Renal pelvis (tissue), 4 donors: ENCODE measurements around the gene CBR4. TPM values are rescaled to one million over a fixed set of nuclear protein-coding genes. Genes with fewer than 3 reads are reported as not detected.
"Not testable (repeated sequence)": the region's sequence is repeated elsewhere in the genome, so short reads cannot be mapped to it uniquely, and the experiment has no call there.

Source experiments
- DNase-seq: peaks from one replicate; pipeline ENCODE4 v3.0.0-alpha.2; 2013
- polyA plus RNA-seq, 3 donors: library from polyadenylated mRNA; unstranded; fragments of 120-200 nt; gene quantifications; one replicate each; pipeline ENCODE4 v1.2.1, GENCODE V29; 2013; ENCODE audit not compliant: insufficient read length in 3 of 3

CBR4 gene
- polyA plus RNA-seq, 3 donors: 33.1 to 53.2 (median 50.2) TPM

DNA sequence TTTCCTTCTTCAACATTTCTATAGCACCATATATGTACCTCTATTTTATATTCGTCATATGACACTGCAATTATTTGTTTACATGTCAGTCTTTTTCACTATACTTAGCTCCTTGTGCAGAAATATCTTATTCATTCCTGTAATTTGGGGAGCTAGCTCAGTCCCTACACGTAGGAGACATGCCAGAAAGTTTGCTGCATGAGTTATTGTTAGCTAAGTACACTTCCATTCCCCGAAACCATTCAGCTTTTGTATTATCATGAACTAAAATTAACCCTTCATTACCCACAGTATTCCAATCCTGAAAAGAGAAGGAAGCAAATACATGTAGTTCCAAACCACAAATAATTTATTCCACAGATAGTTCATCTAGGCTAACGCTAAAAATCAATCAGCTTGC lies 10.2 kb downstream of the CBR4 start:
- DNase-seq: no peak

DNA sequence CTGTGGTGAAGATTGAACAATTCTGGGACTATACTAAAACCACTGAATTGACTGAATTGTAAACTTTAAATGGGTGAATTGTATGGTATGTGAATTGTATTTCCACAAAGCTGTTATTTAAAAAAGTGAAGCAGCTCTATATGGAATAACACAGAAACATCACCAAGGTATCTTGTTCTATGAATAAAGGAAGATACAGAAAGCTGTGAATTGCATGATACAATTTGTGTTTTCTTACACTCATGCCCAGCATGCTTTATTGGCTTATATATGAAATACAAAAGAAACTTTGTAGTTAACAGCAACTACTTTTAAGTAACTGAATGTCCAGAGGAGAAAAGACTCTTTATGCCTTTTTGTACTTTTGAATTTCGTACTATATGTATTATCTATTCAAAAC lies 11.5 kb downstream of the CBR4 start:
- no peak for DNase-seq

GRCh38 chr4:168995537-168996295 lies 14.3 kb downstream of the CBR4 start:
- no peak for DNase-seq

DNA sequence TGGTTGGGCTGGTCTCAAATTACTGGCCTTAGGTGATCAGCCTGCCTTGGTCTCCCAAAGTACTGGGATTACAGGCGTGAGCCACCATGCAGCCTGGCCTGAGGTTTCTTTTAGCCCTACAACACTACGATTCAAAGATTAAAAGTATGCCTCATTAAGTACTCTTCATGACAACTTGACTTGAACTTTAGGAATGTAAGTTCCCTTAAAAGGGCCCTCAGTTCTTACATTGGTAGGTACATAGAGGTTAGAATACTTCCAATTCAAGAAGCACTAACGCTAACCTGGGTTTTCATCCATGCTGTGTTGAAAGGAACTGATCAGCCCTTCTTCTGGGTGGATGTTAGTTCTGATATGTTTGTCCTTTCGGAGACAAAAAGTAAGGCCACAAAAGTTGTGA lies 15.1 kb downstream of the CBR4 start:
- no peak for DNase-seq

GRCh38 chr4:168993714-168994510 lies 16.1 kb downstream of the CBR4 start:
- no peak for DNase-seq

DNA sequence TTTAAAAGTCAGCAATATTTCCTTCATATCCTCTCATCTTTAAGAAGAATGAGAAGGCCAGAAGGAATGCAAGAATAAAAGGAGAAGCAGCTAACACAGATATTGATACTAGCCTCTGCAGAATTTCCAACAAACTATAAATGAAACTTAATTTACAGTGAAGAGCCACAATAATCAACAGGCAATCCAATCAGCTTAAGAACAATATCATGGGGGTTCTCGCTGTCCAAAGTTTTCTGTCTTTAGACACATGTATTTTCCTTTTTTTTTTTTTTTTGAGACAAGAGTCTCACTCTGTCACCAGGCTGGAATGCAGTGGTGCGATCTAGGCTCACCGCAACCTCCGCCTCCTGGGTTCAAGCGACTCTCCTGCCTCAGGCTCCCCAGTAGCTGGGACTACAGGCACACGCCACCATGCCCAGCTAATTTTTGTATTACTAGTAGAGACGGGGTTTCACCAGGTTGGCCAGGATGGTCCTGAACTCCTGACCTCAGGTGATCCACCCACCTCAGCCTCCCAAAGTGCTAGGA lies 17.0 kb downstream of the CBR4 start:
- not testable (repeated sequence) for DNase-seq

DNA sequence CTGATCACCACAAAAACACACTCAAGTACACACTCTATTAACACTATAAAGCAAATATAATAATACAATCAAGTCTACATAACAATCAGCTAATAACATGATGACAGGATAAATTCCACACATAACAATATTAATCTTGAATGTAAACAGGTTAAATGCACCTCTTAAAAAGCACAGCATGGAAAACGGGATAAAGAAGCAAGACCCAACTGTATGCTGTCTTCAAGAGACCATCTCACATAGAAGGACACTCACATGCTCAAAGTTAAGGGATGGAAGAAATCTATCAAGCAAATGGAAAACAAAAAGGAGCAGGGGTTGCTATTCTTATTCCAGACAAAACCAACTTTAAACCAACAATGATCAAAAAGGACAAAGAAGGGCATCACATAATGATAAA lies 28.1 kb downstream of the CBR4 start:
- DNase-seq: no peak

DNA sequence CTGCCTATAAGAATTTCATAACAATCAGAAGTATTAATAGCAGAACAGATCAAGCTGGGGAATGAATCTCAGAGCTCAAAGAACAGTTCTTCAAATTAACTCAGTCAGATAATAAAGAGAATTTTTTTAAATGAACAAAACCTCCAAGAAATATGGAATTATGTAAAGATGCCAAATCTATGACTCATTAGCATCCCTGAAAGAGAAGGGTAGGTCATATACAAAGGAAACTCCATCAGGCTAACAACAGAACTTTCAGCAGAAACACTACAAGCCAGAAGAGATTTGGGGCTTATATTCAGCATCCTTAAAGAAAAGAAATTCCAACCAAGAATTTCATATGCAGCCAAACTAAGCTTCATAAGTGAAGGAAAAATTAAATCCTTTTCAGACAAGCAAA lies 28.6 kb downstream of the CBR4 start:
- DNase-seq: no peak

GRCh38 chr4:168979338-168979737 lies 30.7 kb downstream of the CBR4 start:
- no peak for DNase-seq

DNA sequence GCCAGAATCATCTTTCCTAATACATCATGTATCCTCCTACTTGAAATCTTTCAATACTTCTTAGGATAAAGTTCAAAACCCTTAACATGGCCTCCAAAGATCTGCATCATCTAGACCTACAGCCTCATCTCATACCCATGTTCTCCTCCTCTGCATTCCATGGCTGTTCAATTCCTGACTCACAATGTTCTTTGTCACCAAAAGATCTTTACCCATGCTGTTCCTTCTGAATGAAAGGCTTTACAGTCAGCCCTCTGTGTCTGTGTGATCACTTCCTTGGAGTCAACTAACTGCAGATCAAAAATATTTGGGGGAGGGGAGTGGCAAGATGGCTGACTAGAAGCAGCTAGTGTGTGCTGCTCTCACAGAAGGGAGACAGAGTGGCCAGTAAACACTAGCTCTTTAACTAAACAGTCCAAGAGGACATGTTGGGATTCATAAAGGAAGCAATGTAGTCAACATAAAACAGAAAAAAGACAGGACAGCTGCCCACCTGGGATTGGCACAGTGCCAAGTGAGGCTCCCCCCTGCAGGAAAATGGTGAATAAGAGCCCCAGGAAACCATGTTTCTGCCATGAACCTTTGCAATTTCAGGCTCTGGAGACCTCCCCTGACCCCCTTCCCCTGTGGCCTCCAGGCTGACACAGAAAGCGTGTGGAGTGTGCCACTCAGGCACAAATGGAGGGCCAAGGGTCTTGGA lies 31.9 kb downstream of the CBR4 start:
- no peak for DNase-seq

DNA sequence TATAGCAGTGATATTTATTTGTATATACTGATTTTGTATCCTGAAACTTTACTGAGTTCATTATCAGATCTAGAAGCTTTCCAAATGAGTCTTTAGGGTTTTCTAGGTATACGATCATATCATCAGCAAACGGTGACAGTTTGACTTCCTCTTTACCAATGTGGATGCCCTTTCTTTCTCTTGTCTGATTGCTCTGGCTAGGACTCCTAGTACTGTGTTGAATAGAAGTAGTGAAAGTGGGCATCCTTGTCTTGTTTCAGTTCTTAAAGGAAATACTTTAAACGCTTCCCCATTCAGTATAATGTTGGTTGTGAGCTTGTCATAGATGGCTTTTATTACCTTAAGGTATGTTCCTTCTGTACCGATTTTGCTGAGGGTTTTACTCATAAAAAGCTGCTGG lies 37.5 kb downstream of the CBR4 start:
- DNase-seq: no peak

GRCh38 chr4:168960716-168961115 lies 49.3 kb downstream of the CBR4 start:
- DNase-seq: no peak

DNA sequence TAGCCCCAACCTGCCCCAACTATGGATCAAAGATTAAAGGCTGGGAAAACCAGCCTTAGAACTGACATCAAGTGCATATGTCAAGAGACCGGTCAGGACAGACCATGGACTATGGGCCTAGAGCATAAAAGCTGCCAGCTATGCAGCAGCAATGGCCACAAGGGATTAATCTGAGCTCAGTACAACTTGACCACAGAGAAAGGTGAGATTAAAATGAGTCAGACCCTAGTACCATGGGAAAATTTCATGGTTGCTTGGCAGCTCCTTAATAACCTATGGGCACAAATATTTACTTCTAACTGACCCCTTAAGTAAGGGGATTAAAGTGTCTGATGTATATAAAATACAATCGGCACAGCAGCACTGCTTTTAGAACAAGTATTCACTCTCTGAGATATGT lies 54.4 kb downstream of the CBR4 start:
- no peak for DNase-seq

DNA sequence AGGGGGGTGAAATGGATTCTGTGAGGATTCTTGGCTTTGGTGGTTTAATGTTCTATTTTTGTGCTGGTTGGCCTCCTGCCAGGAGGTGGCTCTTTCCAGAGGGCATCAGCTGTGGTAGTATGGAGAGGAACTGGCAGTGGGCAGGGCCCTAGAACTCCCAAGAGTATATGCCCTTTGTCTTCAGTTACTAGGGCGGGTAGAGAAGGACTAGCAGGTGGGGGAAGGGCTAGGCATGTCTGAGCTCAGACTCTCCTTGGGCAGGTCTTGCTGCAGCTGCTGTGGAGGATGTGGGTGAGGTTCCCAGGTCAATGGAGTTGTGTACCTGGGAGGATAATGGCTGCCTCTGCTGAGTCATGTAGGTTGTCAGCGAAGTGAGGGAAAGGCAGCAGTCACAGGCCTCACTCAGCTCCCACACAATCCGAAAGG lies 57.2 kb downstream of the CBR4 start:
- not testable (repeated sequence) for DNase-seq

GRCh38 chr4:168945291-168945690 lies 64.8 kb downstream of the CBR4 start:
- DNase-seq: no peak

DNA sequence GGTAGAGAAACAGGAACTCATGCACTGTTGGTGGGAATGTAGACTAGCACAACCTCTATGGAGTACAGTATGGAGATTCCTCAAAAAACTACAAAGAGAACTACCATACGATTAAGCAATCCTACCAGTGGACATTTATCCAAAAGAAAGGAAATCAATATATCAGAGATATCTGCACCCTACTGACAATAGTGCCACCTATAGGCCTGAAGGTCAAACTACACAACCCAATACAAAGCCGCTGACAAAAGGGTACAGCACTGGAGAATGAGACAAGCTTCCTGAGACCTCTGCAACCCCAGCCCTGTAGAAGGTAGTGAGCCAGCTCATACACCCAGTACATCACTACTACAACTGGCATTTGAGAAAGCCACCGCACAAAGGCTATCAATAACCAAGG lies 67.1 kb downstream of the CBR4 start:
- DNase-seq: no peak
